A549 (cell line): ENCODE measurements around the gene MAPK1. TPM values are rescaled to one million over a fixed set of nuclear protein-coding genes. Genes with fewer than 3 reads are reported as not detected.

Experiments used
- ATAC-seq, 2 experiments: fragments of 200-7000 bp in 1 of 2; fragments of >200 bp in 1 of 2; cut with Nextera tagmentation in 1 of 2; cut with Tn5 transposase in 1 of 2; 3 replicates each; pipeline versions ENCODE4 v1.8.0 to v1.9.1; 2018 to 2020; ENCODE audit warnings: mild to moderate bottlenecking in 1 of 2, moderate library complexity in 1 of 2
- CTCF ChIA-PET: fragments of 300-600 bp; sonication (Branson Sonifier 250); formaldehyde crosslinking; extraction: SDS; loops from one replicate; lab custom pipeline; 2021; ENCODE audit warnings: antibody characterized with exemption, inconsistent platforms; lab: Yijun Ruan, JAX
- POLR2A ChIA-PET: fragments of 350-600 bp; formaldehyde crosslinking; extraction: SDS; loops from one replicate; lab custom pipeline; 2021; ENCODE audit warnings: antibody characterized with exemption, inconsistent platforms; lab: Yijun Ruan, JAX
- DNase-seq, 2 experiments: peaks; one replicate each; pipeline versions ENCODE4 v3.0.0 to v3.0.0-alpha.2; 2011 to 2016; ENCODE audit warnings: low read depth in 1 of 2, low spot score in 1 of 2
- FAIRE-seq: peaks from 2 replicates; lab custom pipeline; 2011; peaks lifted over from hg19 to GRCh38; lab: Jason Lieb, UNC
- H3K27ac ChIP-seq, 2 experiments: fragments of >200 bp; sonication (Bioruptor Twin); formaldehyde crosslinking; 3 replicates each; pipeline ENCODE4 v1.5.1; 2016 to 2017
- H3K4me1 ChIP-seq: fragments of >200 bp; sonication (Bioruptor Twin); formaldehyde crosslinking; 3 replicates; pipeline ENCODE4 v1.6.1; 2016
- H3K4me2 ChIP-seq: fragments of >200 bp; sonication (Bioruptor Twin); formaldehyde crosslinking; 3 replicates; pipeline ENCODE4 v1.6.1; 2016
- H3K4me3 ChIP-seq: fragments of >200 bp; sonication (Bioruptor Twin); formaldehyde crosslinking; 3 replicates; pipeline ENCODE4 v1.5.1; 2016
- H3K9me3 ChIP-seq: fragments of >200 bp; sonication (Bioruptor Twin); formaldehyde crosslinking; 3 replicates; pipeline ENCODE4 v1.6.1; 2016
- ATOH8 ChIP-seq: fragments of 250-450 bp; sonication (Bioruptor Pico); IDR thresholded peaks from 2 replicates; pipeline ENCODE4 v1.5.0; 2020; ENCODE audit warnings: low read depth, mild to moderate bottlenecking, moderate library complexity
- BCL3 ChIP-seq: fragments of >200 bp; sonication (Bioruptor Twin); formaldehyde crosslinking; IDR thresholded peaks from 3 replicates; pipeline ENCODE4 v1.6.1; 2016
- BHLHE40 ChIP-seq: IDR thresholded peaks from 2 replicates; pipeline ENCODE4 v1.6.1; 2012; ENCODE audit warnings: low read depth, low read length, inconsistent platforms
- CTCF ChIP-seq: fragments of >200 bp; sonication (Bioruptor Twin); formaldehyde crosslinking; IDR thresholded peaks from 3 replicates; pipeline ENCODE4 v1.5.1; 2016
- EHMT2 ChIP-seq: fragments of 200-600 bp; sonication (generic); IDR thresholded peaks from 2 replicates; pipeline ENCODE4 v1.6.1; 2016; ENCODE audit warnings: antibody characterized with exemption, low read depth, mild to moderate bottlenecking, moderate library complexity
- ELK1 ChIP-seq: fragments of 150-350 bp; IDR thresholded peaks from 2 replicates; pipeline ENCODE4 v1.6.1; 2014; ENCODE audit warnings: low read depth, mild to moderate bottlenecking, low read length
- EP300 ChIP-seq, 2 experiments: fragments of >200 bp; sonication (Bioruptor Twin); formaldehyde crosslinking; IDR thresholded peaks; 2 replicates in 1 of 2; 3 replicates in 1 of 2; pipeline ENCODE4 v1.6.1; 2016 to 2017
- ESRRA ChIP-seq: fragments of 150-350 bp; IDR thresholded peaks from 2 replicates; pipeline ENCODE4 v1.6.1; 2014; ENCODE audit warnings: mild to moderate bottlenecking, low read length, borderline replicate concordance
- GATA3 ChIP-seq: IDR thresholded peaks from 2 replicates; pipeline ENCODE4 v1.6.1; 2012; ENCODE audit warnings: borderline replicate concordance
- HEYL ChIP-seq: fragments of 250-450 bp; sonication (Bioruptor Pico); IDR thresholded peaks from 2 replicates; pipeline ENCODE4 v1.8.0; 2021; ENCODE audit warnings: mild to moderate bottlenecking, moderate library complexity
- HMGXB4 ChIP-seq: fragments of 250-450 bp; sonication (Bioruptor Pico); IDR thresholded peaks from 2 replicates; pipeline ENCODE4 v1.5.0; 2021; ENCODE audit warnings: mild to moderate bottlenecking, moderate library complexity, borderline replicate concordance
- JUN ChIP-seq, 2 experiments: fragments of >200 bp; sonication (Bioruptor Twin); formaldehyde crosslinking; IDR thresholded peaks; 2 replicates in 1 of 2; 3 replicates in 1 of 2; pipeline ENCODE4 v1.6.1; 2016 to 2017
- MAX ChIP-seq: IDR thresholded peaks from 2 replicates; pipeline ENCODE4 v1.6.1; 2012
- MAZ ChIP-seq: fragments of 150-350 bp; IDR thresholded peaks from 2 replicates; pipeline ENCODE4 v1.6.1; 2014; ENCODE audit warnings: antibody characterized with exemption, low read depth, low read length, borderline replicate concordance
- NFE2L2 ChIP-seq: fragments of 150-350 bp; conservative IDR thresholded peaks from 2 replicates; pipeline ENCODE4 v1.6.1; 2014; ENCODE audit warnings: low read length
- NPAS2 ChIP-seq: fragments of 250-450 bp; sonication (Bioruptor Pico); IDR thresholded peaks from 2 replicates; pipeline ENCODE4 v1.8.0; 2022; ENCODE audit warnings: mild to moderate bottlenecking, moderate library complexity, borderline replicate concordance
- NR3C1 ChIP-seq: fragments of >200 bp; sonication (Bioruptor Twin); formaldehyde crosslinking; IDR thresholded peaks from 3 replicates; pipeline ENCODE4 v1.6.1; 2017
- POLR2AphosphoS2 ChIP-seq: conservative IDR thresholded peaks from 2 replicates; pipeline ENCODE4 v1.6.1; 2012; ENCODE audit warnings: low read length, improper control_type of control experiment, inconsistent platforms
- RCOR1 ChIP-seq: fragments of 150-350 bp; IDR thresholded peaks from 2 replicates; pipeline ENCODE4 v1.6.1; 2014; ENCODE audit warnings: antibody characterized with exemption, low read length, low read depth
- RFX5 ChIP-seq: fragments of 450-650 bp; IDR thresholded peaks from 2 replicates; pipeline ENCODE4 v1.7.1; 2014; ENCODE audit warnings: antibody characterized with exemption, mild to moderate bottlenecking, moderate library complexity
- SMC3 ChIP-seq: fragments of >200 bp; sonication (Bioruptor Twin); formaldehyde crosslinking; IDR thresholded peaks from 3 replicates; pipeline ENCODE4 v1.6.1; 2018; ENCODE audit warnings: inconsistent platforms
- ZNF302 ChIP-seq: fragments of 250-450 bp; sonication (Bioruptor Pico); IDR thresholded peaks from 2 replicates; pipeline ENCODE4 v1.9.0; 2021; ENCODE audit warnings: inconsistent platforms, mild to moderate bottlenecking, moderate library complexity
- ZSCAN20 ChIP-seq: fragments of 250-450 bp; sonication (Bioruptor Pico); IDR thresholded peaks from 2 replicates; pipeline ENCODE4 v1.8.0; 2022; ENCODE audit warnings: mild to moderate bottlenecking, moderate library complexity
- WGBS: methylation state at CpG from one replicate; pipeline ENCODE4 v1.1.6; 2017; ENCODE audit errors: missing lambda C conversion rate; 5-methylcytosine and 5-hydroxymethylcytosine counted together
- polyA plus RNA-seq, 4 experiments: library from polyadenylated mRNA; depleted of rRNA in 3 of 4; stranded (reverse); fragments of >200 nt; fragmentation: RNase III in 1 of 4; extraction: RNeasy Plus Mini Kit Qiagen cat#74134 plus additional on column Dnase treatment in 1 of 4; gene quantifications; 2 replicates in 3 of 4; 3 replicates in 1 of 4; pipeline ENCODE4 v1.2.3, GENCODE V29; 2011 to 2017

The MAPK1 gene
- polyA plus RNA-seq, 2 of the 4 experiments (the other 2 are of a cell fraction): 28.8 to 85.5 TPM

- H3K4me1 ChIP-seq: no peaks in the 10 kb centered on the region; the same call in 2 of the 3 replicates
- no peak overlapping the region for H3K27ac ChIP-seq
- no peak for FAIRE-seq
- no peak for ATAC-seq
- CTCF ChIA-PET: interaction anchor here (0.9 to 2.7 kb wide), 5 partner anchors 17 to 243 kb away, joined by 3 to 14 read pairs (median 3); partner anchors contain the start of gene PPM1F
- 67% methylated on average over 8 of the region's 8 CpGs for WGBS
- no peak overlapping the region for H3K4me3 ChIP-seq
- TF ChIP-seq RFX5: no peak
- no peak for TF ChIP-seq NR3C1
- TF ChIP-seq NPAS2 (CRISPR knock-in tag): no peak
- no peak for TF ChIP-seq EHMT2
- no peak for TF ChIP-seq ESRRA
- no peak for TF ChIP-seq NFE2L2
- no peak for TF ChIP-seq ELK1
- no peak for TF ChIP-seq HEYL (CRISPR knock-in tag)
- TF ChIP-seq CTCF: no peak
- no peak for TF ChIP-seq SMC3
- TF ChIP-seq GATA3: no peak
- no peak for TF ChIP-seq MAZ
- no peak for TF ChIP-seq MAX
- TF ChIP-seq RCOR1: no peak
- TF ChIP-seq EP300 (IDR thresholded peaks at IDR 0.05): no peak
- no peak for TF ChIP-seq JUN (IDR thresholded peaks at IDR 0.05)
- DNase-seq: no peak
- H3K9me3 ChIP-seq: no peaks in the 10 kb centered on the region
- POLR2A ChIA-PET: no interaction called here
- no peak overlapping the region for H3K4me2 ChIP-seq
These were observed 157.8 kb downstream of the MAPK1 start for GRCh38 chr22:21709688-21710087.

GRCh38 chr22:21708960-21709359, 158.5 kb downstream of the MAPK1 start:
- CTCF ChIA-PET: interaction anchor here (0.5 to 0.9 kb wide), 3 partner anchors 22 to 411 kb away, joined by 3 read pairs; no protein-coding TSS in a partner anchor
- POLR2A ChIA-PET: interaction anchor here (0.7 kb wide), 1 partner anchor 27 kb away, joined by 5 read pairs; the partner anchor contains the start of gene YPEL1
- WGBS: 73% methylated on average over 6 of the region's 6 CpGs
- FAIRE-seq: no peak
- no peak for TF ChIP-seq HMGXB4 (CRISPR knock-in tag)
- TF ChIP-seq, all 56 proteins: peak for 0
- ATAC-seq (no peak), DNase-seq (no peak)
- no peak overlapping the region for H3K4me2 ChIP-seq
- H3K9me3 ChIP-seq: no peaks in the 10 kb centered on the region
- H3K4me3 ChIP-seq: no peak overlapping the region
- no peaks in the 10 kb centered on the region; the same call in 2 of the 3 replicates for H3K4me1 ChIP-seq
- H3K27ac ChIP-seq: no peak overlapping the region

GRCh38 chr22:21707677-21708076, 159.8 kb downstream of the MAPK1 start:
- Histone ChIP-seq H3K4me1 (no peaks in the 10 kb centered on the region), H3K4me3 (no peak overlapping the region), H3K4me2 (no peak overlapping the region), H3K27ac (no peak overlapping the region), H3K9me3 (no peaks in the 10 kb centered on the region)
- ATAC-seq: no peak
- FAIRE-seq: no peak
- POLR2A ChIA-PET: interaction anchor here (0.5 kb wide), 1 partner anchor 59 kb away, joined by 6 read pairs; no protein-coding TSS in a partner anchor
- 75% methylated on average over 2 of the region's 3 CpGs for whole genome bisulfite sequencing
- CTCF ChIA-PET: interaction anchor here (1.3 to 1.9 kb wide), 2 partner anchors 10 to 231 kb away, joined by 4 to 7 read pairs; no protein-coding TSS in a partner anchor
- no peak for DNase-seq
- TF ChIP-seq SMC3: no peak
- no peak for TF ChIP-seq BHLHE40
- TF ChIP-seq HMGXB4 (CRISPR knock-in tag): no peak
- TF ChIP-seq ZNF302: no peak
- no peak for TF ChIP-seq NR3C1
- no peak for TF ChIP-seq BCL3
- no peak for TF ChIP-seq ATOH8 (CRISPR knock-in tag)
- no peak for TF ChIP-seq ZSCAN20 (CRISPR knock-in tag)
- no peak for TF ChIP-seq EHMT2
- TF ChIP-seq POLR2AphosphoS2: no peak
